ENCODE measurements around the gene CAPN9. TPM values are rescaled to one million over a fixed set of nuclear protein-coding genes. Genes with fewer than 3 reads are reported as not detected.

CAPN9 gene
- total RNA-seq, 6 experiments from 2014 or later: not detected

DNA sequence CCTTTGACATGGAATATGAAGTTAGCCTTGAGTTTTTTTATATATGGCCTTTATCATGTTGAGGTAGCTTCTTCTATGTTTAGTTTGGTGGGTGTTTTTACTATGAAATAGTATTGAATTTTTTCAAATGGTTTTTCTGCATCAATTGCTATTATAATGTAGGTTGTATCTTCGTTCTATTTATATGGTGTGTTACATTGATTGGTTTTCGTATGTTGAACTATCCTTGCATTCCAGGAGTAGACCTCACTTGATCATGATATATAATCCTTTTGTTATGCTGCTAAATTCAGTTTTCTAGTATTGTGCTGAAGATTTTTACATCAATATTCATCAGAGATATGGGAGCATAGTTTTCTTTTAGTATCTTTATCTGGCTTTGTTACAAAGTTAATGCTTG, 65.4 kb downstream of the CAPN9 start:
- 83% methylated on average over 2 of the region's 2 CpGs for WGBS (ENCODE audit: insufficient coverage, low coverage, low lambda C conversion rate, missing lambda C conversion rate)
- no peaks in the 10 kb centered on the region for H3K4me1 ChIP-seq
- peaks cover 0 to 3% (median 0%) of the 10 kb centered on the region in 4 donors for H3K9me3 ChIP-seq
- H3K27me3 ChIP-seq: no peaks in the 10 kb centered on the region
- no peak for DNase-seq
- no peak overlapping the region for H3K4me3 ChIP-seq
- intact Hi-C loops (cut with DNase I): no loop called here
- H3K27ac ChIP-seq: no peak overlapping the region
- ATAC-seq: no peak
- no peak for TF ChIP-seq POLR2A (IDR thresholded peaks at IDR 0.05)
- no peak for TF ChIP-seq CTCF (IDR thresholded peaks at IDR 0.05)
- H3K36me3 ChIP-seq: no peaks in the 10 kb centered on the region

- H3K36me3 ChIP-seq: no peaks in the 10 kb centered on the region
- no peaks in the 10 kb centered on the region for H3K27me3 ChIP-seq
- H3K9me3 ChIP-seq: peaks cover 0 to 3% (median 0%) of the 10 kb centered on the region in 4 donors
- intact Hi-C loops (cut with DNase I): no loop called here
- DNase-seq (no peak), ATAC-seq (no peak)
- no peak for TF ChIP-seq POLR2A (IDR thresholded peaks at IDR 0.05)
- TF ChIP-seq CTCF (IDR thresholded peaks at IDR 0.05): no peak
- no peak overlapping the region for H3K27ac ChIP-seq
- H3K4me3 ChIP-seq: no peak overlapping the region
- H3K4me1 ChIP-seq: no peaks in the 10 kb centered on the region
- WGBS (ENCODE audit: insufficient coverage, low coverage, low lambda C conversion rate, missing lambda C conversion rate): 49% methylated on average over 3 of the region's 3 CpGs
Measured at GRCh38 chr1:230814949-230815692, 67.9 kb downstream of the CAPN9 start.

- Histone ChIP-seq H3K27me3 (no peaks in the 10 kb centered on the region), H3K27ac (no peak overlapping the region), H3K36me3 (no peaks in the 10 kb centered on the region), H3K4me1 (no peaks in the 10 kb centered on the region), H3K4me3 (no peak overlapping the region), H3K9me3 (peaks cover 0 to 3% (median 0%) of the 10 kb centered on the region in 4 donors)
- intact Hi-C loops (cut with DNase I): no loop called here
- no peak for ATAC-seq
- no peak for DNase-seq
- no peak for TF ChIP-seq CTCF (IDR thresholded peaks at IDR 0.05)
- TF ChIP-seq POLR2A (IDR thresholded peaks at IDR 0.05): no peak
Measured at GRCh38 chr1:230816018-230816417, 68.8 kb downstream of the CAPN9 start.

- WGBS (ENCODE audit: insufficient coverage, low coverage, low lambda C conversion rate, missing lambda C conversion rate): 67% methylated on average over 1 of the region's 1 CpG
- Histone ChIP-seq H3K9me3 (no peaks in the 10 kb centered on the region), H3K4me3 (no peak overlapping the region), H3K36me3 (no peaks in the 10 kb centered on the region), H3K4me1 (no peaks in the 10 kb centered on the region), H3K27ac (no peak overlapping the region), H3K27me3 (no peaks in the 10 kb centered on the region)
- DNase-seq (no peak), ATAC-seq (no peak)
- no peak for TF ChIP-seq POLR2A (IDR thresholded peaks at IDR 0.05)
- no peak for TF ChIP-seq CTCF (IDR thresholded peaks at IDR 0.05)
- intact Hi-C loops (cut with DNase I): no loop called here
Measured at GRCh38 chr1:230818367-230818766, 71.2 kb downstream of the CAPN9 start.
